Effector CD8-positive, alpha-beta T cell (primary cell): ENCODE data around the gene ESR1.

ENCODE experiments used
- DNase-seq: peaks from one replicate; lab custom pipeline; 2025; lab: John Stamatoyannopoulos, UW

The ESR1 gene

DNA sequence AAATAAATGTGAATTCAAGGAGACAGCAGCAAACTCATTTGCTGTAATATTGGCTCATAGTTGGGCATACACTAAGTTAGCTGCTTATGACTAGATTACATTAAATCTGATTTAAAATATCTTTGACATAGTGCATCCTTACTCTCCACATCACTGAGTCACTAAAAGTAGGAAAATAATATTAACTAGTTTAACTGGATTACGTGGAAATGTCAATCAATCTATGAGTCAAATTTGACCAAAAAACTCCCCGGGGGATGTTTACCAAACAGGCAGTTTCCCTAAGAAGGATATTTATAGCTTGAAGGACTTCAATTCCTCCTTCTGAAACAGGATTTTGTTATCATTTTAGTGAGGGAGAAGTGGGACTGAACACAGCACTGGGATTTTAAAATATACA lies 366.5 kb downstream of the ESR1 start:
- DNase-seq, result no peak

- no peak for DNase-seq
These were observed 368.8 kb downstream of the ESR1 start for GRCh38 chr6:152176268-152176667.
